ENCODE measurements around the gene SIRPB2.

- no peak for TF ChIP-seq POLR2AphosphoS5 (IDR thresholded peaks at IDR 0.05)
- no peak for TF ChIP-seq CTCF (IDR thresholded peaks at IDR 0.05)
- TF ChIP-seq POLR2A (IDR thresholded peaks at IDR 0.05), result no peak
- no peak for TF ChIP-seq EP300 (IDR thresholded peaks at IDR 0.05)
These were observed 62.0 kb downstream of the SIRPB2 start for GRCh38 chr20:1429143-1429728.

Measured in gastroesophageal sphincter (tissue), 3 donors.